Liver (tissue), 9 donors: ENCODE data around the gene GABRB1. TPM values are rescaled to one million over a fixed set of nuclear protein-coding genes. Genes with fewer than 3 reads are reported as not detected.

Experiments
- DNase-seq: peaks from one replicate; pipeline ENCODE4 v3.0.0-alpha.2; 2017; ENCODE audit warnings: low spot score
- H3K27ac ChIP-seq, 2 donors: one replicate each; pipeline ENCODE4 v1.7.0; 2013; ENCODE audit warnings: inconsistent platforms in 2 of 2, low read length in 2 of 2, control low read depth in 1 of 2, low read depth in 1 of 2, mild to moderate bottlenecking in 1 of 2
- H3K27me3 ChIP-seq, 4 donors: one replicate each; pipeline versions ENCODE4 v1.6.1 to v1.7.0; 2013; ENCODE audit warnings: low read length in 3 of 4, inconsistent platforms in 1 of 4, mild to moderate bottlenecking in 1 of 4, moderate library complexity in 1 of 4; ENCODE audit not compliant: control insufficient read depth in 4 of 4, insufficient read depth in 4 of 4
- H3K36me3 ChIP-seq, 4 donors: one replicate each; pipeline versions ENCODE4 v1.6.1 to v1.7.0; 2013; ENCODE audit warnings: low read length in 3 of 4, mild to moderate bottlenecking in 3 of 4, low read depth in 1 of 4, moderate library complexity in 1 of 4; ENCODE audit not compliant: control insufficient read depth in 4 of 4, insufficient read depth in 3 of 4
- H3K4me1 ChIP-seq, 4 donors: one replicate each; pipeline versions ENCODE4 v1.6.1 to v1.7.0; 2013; ENCODE audit warnings: low read length in 3 of 4, mild to moderate bottlenecking in 3 of 4, moderate library complexity in 1 of 4; ENCODE audit not compliant: control insufficient read depth in 4 of 4, insufficient read depth in 4 of 4
- H3K4me3 ChIP-seq, 3 donors: one replicate each; pipeline versions ENCODE4 v1.6.1 to v1.7.0; 2013; ENCODE audit warnings: low read length in 3 of 3, control low read depth in 1 of 3, low read depth in 1 of 3, mild to moderate bottlenecking in 1 of 3
- H3K9ac ChIP-seq, 2 donors: one replicate each; pipeline ENCODE4 v1.7.0; 2013; ENCODE audit warnings: low read length in 2 of 2, mild to moderate bottlenecking in 2 of 2, moderate library complexity in 2 of 2, control low read depth in 1 of 2, low read depth in 1 of 2
- H3K9me3 ChIP-seq, 4 donors: one replicate each; pipeline versions ENCODE4 v1.6.1 to v1.7.0; 2013; ENCODE audit warnings: low read length in 3 of 4; ENCODE audit not compliant: control insufficient read depth in 4 of 4
- ATF3 ChIP-seq: IDR thresholded peaks from 2 replicates; pipeline ENCODE4 v1.6.1; 2016; ENCODE audit warnings: antibody characterized with exemption
- CTCF ChIP-seq: fragments of 150-350 bp; IDR thresholded peaks from 2 replicates; pipeline ENCODE4 v1.5.1; 2017; ENCODE audit warnings: improper control_type of control experiment, low read depth, low read length; ENCODE audit not compliant: missing input control
- EGR1 ChIP-seq, 2 donors: IDR thresholded peaks; 2 replicates each; pipeline ENCODE4 v1.6.1; 2016 to 2018; ENCODE audit warnings: antibody characterized with exemption in 2 of 2, low read depth in 2 of 2
- FOXA1 ChIP-seq: IDR thresholded peaks from 2 replicates; pipeline ENCODE4 v1.6.1; 2016; ENCODE audit warnings: antibody characterized with exemption
- FOXA2 ChIP-seq: IDR thresholded peaks from 2 replicates; pipeline ENCODE4 v1.6.1; 2016; ENCODE audit warnings: antibody characterized with exemption
- GABPA ChIP-seq, 2 donors: IDR thresholded peaks in 1 of 2; conservative IDR thresholded peaks in 1 of 2; 2 replicates each; pipeline ENCODE4 v1.6.1; 2016; ENCODE audit warnings: antibody characterized with exemption in 2 of 2, mild to moderate bottlenecking in 1 of 2, moderate library complexity in 1 of 2
- HNF4A ChIP-seq, 2 donors: conservative IDR thresholded peaks; 2 replicates each; pipeline ENCODE4 v1.6.1; 2016; ENCODE audit warnings: antibody characterized with exemption in 2 of 2, mild to moderate bottlenecking in 2 of 2
- HNF4G ChIP-seq: IDR thresholded peaks from 2 replicates; pipeline ENCODE4 v1.6.1; 2016; ENCODE audit warnings: antibody characterized with exemption
- JUND ChIP-seq, 2 donors: IDR thresholded peaks; 2 replicates each; pipeline ENCODE4 v1.6.1; 2016; ENCODE audit warnings: antibody characterized with exemption in 2 of 2
- MAX ChIP-seq: IDR thresholded peaks from 2 replicates; pipeline ENCODE4 v1.6.1; 2016; ENCODE audit warnings: antibody characterized with exemption
- NR2F2 ChIP-seq: IDR thresholded peaks from 2 replicates; pipeline ENCODE4 v1.6.1; 2016; ENCODE audit warnings: antibody characterized with exemption
- RAD21 ChIP-seq, 2 donors: IDR thresholded peaks; 2 replicates each; pipeline ENCODE4 v1.6.1; 2016; ENCODE audit warnings: antibody characterized with exemption in 2 of 2, mild to moderate bottlenecking in 2 of 2
- REST ChIP-seq: IDR thresholded peaks from 2 replicates; pipeline ENCODE4 v1.6.1; 2016; ENCODE audit warnings: antibody characterized with exemption, mild to moderate bottlenecking
- RXRA ChIP-seq, 2 donors: IDR thresholded peaks; 2 replicates each; pipeline ENCODE4 v1.6.1; 2017 to 2018; ENCODE audit warnings: antibody characterized with exemption in 2 of 2, mild to moderate bottlenecking in 1 of 2
- SP1 ChIP-seq: IDR thresholded peaks from 2 replicates; pipeline ENCODE4 v1.6.1; 2018; ENCODE audit warnings: antibody characterized with exemption, mild to moderate bottlenecking
- TAF1 ChIP-seq: conservative IDR thresholded peaks from 2 replicates; pipeline ENCODE4 v1.6.1; 2016; ENCODE audit warnings: antibody characterized with exemption, mild to moderate bottlenecking
- ZBTB33 ChIP-seq: IDR thresholded peaks from 2 replicates; pipeline ENCODE4 v1.6.1; 2016; ENCODE audit warnings: antibody characterized with exemption
- WGBS: extraction: QIAGEN DNeasy Blood & Tissue Kit; methylation state at CpG from one replicate; pipeline ENCODE4 v1.1.7; 2013; 5-methylcytosine and 5-hydroxymethylcytosine counted together
- polyA plus RNA-seq, 2 donors: library from polyadenylated mRNA; stranded (reverse) in 1 of 2; unstranded in 1 of 2; fragments of 200-250 nt in 1 of 2; fragments of >200 nt in 1 of 2; fragmentation: Nextera tagmentation in 1 of 2; extraction: Ambion mirVana in 1 of 2; gene quantifications; one replicate each; pipeline versions ENCODE4 v1.2.1 to v1.2.3, GENCODE V29; 2013 to 2015
- total RNA-seq, 2 donors: library from RNA; depleted of rRNA; stranded (reverse); fragments of >200 nt; gene quantifications; one replicate each; pipeline ENCODE4 v1.2.3, GENCODE V29; 2014
- donor health status: healthy.
- donor health status: healthy.
- donor health status: healthy.
- donor health status: healthy.
- donor health status: healthy.

Gene GABRB1
- total and polyA plus RNA-seq, 4 donors: 0.17 to 1.3 TPM; not detected in 2

GRCh38 chr4:47466056-47466785 is 434.9 kb downstream of the GABRB1 start:
- Histone ChIP-seq H3K4me1 (peaks cover 3 to 7% (median 6%) of the 10 kb centered on the region in 4 donors), H3K27ac (no peak overlapping the region), H3K36me3 (no peaks in the 10 kb centered on the region), H3K4me3 (no peak overlapping the region), H3K9me3 (no peaks in the 10 kb centered on the region), H3K27me3 (no peaks in the 10 kb centered on the region), H3K9ac (no peak overlapping the region)
- TF ChIP-seq GABPA (IDR thresholded peaks at IDR 0.05 in 1 of 2, conservative IDR thresholded peaks at IDR 0.05 in 1 of 2): no peak
- TF ChIP-seq ZBTB33: no peak
- TF ChIP-seq TAF1: no peak
- no peak for TF ChIP-seq RAD21 (IDR thresholded peaks at IDR 0.05)
- no peak for TF ChIP-seq FOXA1
- TF ChIP-seq RXRA (IDR thresholded peaks at IDR 0.05): no peak
- no peak for TF ChIP-seq NR2F2
- no peak for TF ChIP-seq REST
- no peak for TF ChIP-seq HNF4A (conservative IDR thresholded peaks at IDR 0.05)
- no peak for TF ChIP-seq JUND (IDR thresholded peaks at IDR 0.05)
- TF ChIP-seq SP1: no peak
- TF ChIP-seq HNF4G: no peak
- TF ChIP-seq ATF3: no peak
- TF ChIP-seq MAX: no peak
- no peak for TF ChIP-seq EGR1 (IDR thresholded peaks at IDR 0.05; ENCODE audit: low read depth in 2 of 2)
- no peak for TF ChIP-seq CTCF
- TF ChIP-seq FOXA2: no peak
- no peak for DNase-seq
- WGBS: 39% methylated on average over 2 of the region's 2 CpGs
